Astrocyte (in vitro differentiated cells and primary cell): Measurements from ENCODE around the gene GP9.

Experiments used
- CTCF ChIP-seq: IDR thresholded peaks from 2 replicates; pipeline ENCODE4 v1.5.1; 2011; ENCODE audit warnings: low read depth, mild to moderate bottlenecking, inconsistent platforms, low read length, moderate library complexity; ENCODE audit not compliant: insufficient read depth
- EZH2 ChIP-seq: IDR thresholded peaks from 2 replicates; pipeline ENCODE4 v1.6.1; 2012; ENCODE audit warnings: mild to moderate bottlenecking, low read length, inconsistent platforms; ENCODE audit not compliant: insufficient read depth

GRCh38 chr3:129038121-129038855 is 22.3 kb upstream of the GP9 start:
- TF ChIP-seq CTCF (no peak), EZH2 (no peak)
